Peyer's patch (tissue), 4 donors: ENCODE results near the gene ACTR8. TPM values are rescaled to one million over a fixed set of nuclear protein-coding genes. Genes with fewer than 3 reads are reported as not detected.
A peak's percentile ranks its signal among the peaks of the same experiment; 100 is the strongest.
"Not testable (repeated sequence)": the region's sequence is repeated elsewhere in the genome, so short reads cannot be mapped to it uniquely, and the experiment has no call there.

ENCODE experiments used
- DNase-seq, 3 donors: peaks; one replicate each; pipeline ENCODE4 v3.0.0-alpha.2; 2017 to 2019
- H3K27ac ChIP-seq, 4 donors: fragments of 200-600 bp; sonication (generic); one replicate each; pipeline ENCODE4 v1.5.1; 2016 to 2019
- H3K27me3 ChIP-seq, 2 donors: fragments of 200-600 bp; sonication (generic); one replicate each; pipeline ENCODE4 v1.5.1; 2019
- H3K36me3 ChIP-seq, 3 donors: fragments of 200-600 bp; sonication (generic); one replicate each; pipeline ENCODE4 v1.5.1; 2016 to 2019
- H3K4me1 ChIP-seq, 4 donors: fragments of 200-600 bp; sonication (generic); one replicate each; pipeline ENCODE4 v1.5.1; 2016 to 2019
- H3K4me3 ChIP-seq, 4 donors: fragments of 200-600 bp; sonication (generic); 1 replicate in 3 of 4; 2 replicates in 1 of 4; pipeline ENCODE4 v1.5.1; 2016 to 2019; ENCODE audit warnings: mild to moderate bottlenecking in 1 of 4
- H3K9me3 ChIP-seq, 4 donors: fragments of 200-600 bp; sonication (generic); one replicate each; pipeline ENCODE4 v1.5.1; 2016 to 2019; ENCODE audit warnings: mild to moderate bottlenecking in 1 of 4
- CTCF ChIP-seq, 6 experiments: fragments of 450-650 bp in 4 of 6; fragments of 200-600 bp in 2 of 6; sonication (generic) in 1 of 6; IDR thresholded peaks; one replicate each; pipeline ENCODE4 v1.5.1; 2017 to 2019; ENCODE audit warnings: antibody characterized with exemption in 6 of 6, mild to moderate bottlenecking in 3 of 6, moderate library complexity in 1 of 6
- POLR2A ChIP-seq, 2 donors: fragments of 450-650 bp; IDR thresholded peaks; one replicate each; pipeline ENCODE4 v1.5.1; 2017; ENCODE audit warnings: antibody characterized with exemption in 2 of 2, mild to moderate bottlenecking in 2 of 2, moderate library complexity in 2 of 2
- total RNA-seq, 4 donors: library from RNA; depleted of rRNA; stranded (reverse); fragments of >200 nt; gene quantifications; one replicate each; pipeline ENCODE4 v1.1.0, GENCODE V29; 2016

Gene ACTR8
- 10 to 100 TPM; 13.7 to 53.6 (median 24.9) TPM for total RNA-seq

GRCh38 chr3:53881691-53882593 is at the start of gene ACTR8:
TSS of gene ACTR8 (minus strand) at chr3:53882152. CDS start at chr3:53882101, 51 bp downstream.
- TF ChIP-seq CTCF (IDR thresholded peaks at IDR 0.05) = peak in 3 of 6 experiments; percentile 20 to 38 (median 30)
- peak in 1 of 2 donors; percentile 63 for TF ChIP-seq POLR2A (IDR thresholded peaks at IDR 0.05)
- Histone ChIP-seq H3K36me3 (peaks cover 0 to 56% (median 0%) of the 10 kb centered on the region in 3 donors), H3K4me1 (peaks cover 0 to 14% (median 6%) of the 10 kb centered on the region in 4 donors), H3K27me3 (no peaks in the 10 kb centered on the region), H3K27ac (peak within 1 kb of the TSS; percentile 77 to 87 (median 82)), H3K9me3 (no peaks in the 10 kb centered on the region), H3K4me3 (peak within 1 kb of the TSS; percentile 59 to 82 (median 80))
- peak; percentile 81 to 93 (median 89) for DNase-seq

- H3K27ac ChIP-seq, H3K36me3 ChIP-seq, H3K4me3 ChIP-seq, DNase-seq, H3K4me1 ChIP-seq, H3K27me3 ChIP-seq, H3K9me3 ChIP-seq: not testable (repeated sequence)
Observed at GRCh38 chr3:53927208-53927872, 45.4 kb upstream of the ACTR8 start.

GRCh38 chr3:53921296-53921695 is 39.3 kb upstream of the ACTR8 start:
- Histone ChIP-seq H3K36me3 (no peaks in the 10 kb centered on the region), H3K4me3 (no peak overlapping the region), H3K27me3 (no peaks in the 10 kb centered on the region), H3K4me1 (no peaks in the 10 kb centered on the region), H3K27ac (no peak overlapping the region), H3K9me3 (no peaks in the 10 kb centered on the region)
- TF ChIP-seq CTCF (IDR thresholded peaks at IDR 0.05) = peak in 3 of 6 experiments; percentile 49 to 59 (median 52)
- TF ChIP-seq POLR2A (IDR thresholded peaks at IDR 0.05) = no peak
- DNase-seq = peak in 1 of 3 donors; percentile 52

- Histone ChIP-seq H3K4me1 (no peaks in the 10 kb centered on the region), H3K36me3 (no peaks in the 10 kb centered on the region), H3K27ac (no peak overlapping the region), H3K27me3 (no peaks in the 10 kb centered on the region), H3K4me3 (no peak overlapping the region), H3K9me3 (no peaks in the 10 kb centered on the region)
- DNase-seq = no peak
- no peak for TF ChIP-seq POLR2A (IDR thresholded peaks at IDR 0.05)
- no peak for TF ChIP-seq CTCF (IDR thresholded peaks at IDR 0.05)
Observed at GRCh38 chr3:53919741-53920140, 37.8 kb upstream of the ACTR8 start.

- DNase-seq = no peak
- no peaks in the 10 kb centered on the region for H3K4me1 ChIP-seq
- H3K27me3 ChIP-seq = no peaks in the 10 kb centered on the region
- H3K27ac ChIP-seq = no peak overlapping the region
- H3K9me3 ChIP-seq = no peaks in the 10 kb centered on the region
- H3K36me3 ChIP-seq = no peaks in the 10 kb centered on the region
- H3K4me3 ChIP-seq = no peak overlapping the region
- TF ChIP-seq CTCF (IDR thresholded peaks at IDR 0.05) = no peak
- no peak for TF ChIP-seq POLR2A (IDR thresholded peaks at IDR 0.05)
Observed at GRCh38 chr3:53913401-53913800, 31.4 kb upstream of the ACTR8 start.

GRCh38 chr3:53902711-53903110 is 20.8 kb upstream of the ACTR8 start:
- H3K27ac ChIP-seq = no peak overlapping the region
- H3K27me3 ChIP-seq = no peaks in the 10 kb centered on the region
- no peak overlapping the region for H3K4me3 ChIP-seq
- no peaks in the 10 kb centered on the region for H3K9me3 ChIP-seq
- DNase-seq = no peak
- H3K36me3 ChIP-seq = no peaks in the 10 kb centered on the region
- no peak for TF ChIP-seq CTCF (IDR thresholded peaks at IDR 0.05)
- TF ChIP-seq POLR2A (IDR thresholded peaks at IDR 0.05) = no peak
- H3K4me1 ChIP-seq = no peaks in the 10 kb centered on the region
